ENCODE data around the gene FN3KRP. TPM values are rescaled to one million over a fixed set of nuclear protein-coding genes. Genes with fewer than 3 reads are reported as not detected.
"Not testable (repeated sequence)": the region's sequence is repeated elsewhere in the genome, so short reads cannot be mapped to it uniquely, and the experiment has no call there.

FN3KRP gene
- total RNA-seq, 1 donor from 2014 or later = 10.6 TPM

DNA sequence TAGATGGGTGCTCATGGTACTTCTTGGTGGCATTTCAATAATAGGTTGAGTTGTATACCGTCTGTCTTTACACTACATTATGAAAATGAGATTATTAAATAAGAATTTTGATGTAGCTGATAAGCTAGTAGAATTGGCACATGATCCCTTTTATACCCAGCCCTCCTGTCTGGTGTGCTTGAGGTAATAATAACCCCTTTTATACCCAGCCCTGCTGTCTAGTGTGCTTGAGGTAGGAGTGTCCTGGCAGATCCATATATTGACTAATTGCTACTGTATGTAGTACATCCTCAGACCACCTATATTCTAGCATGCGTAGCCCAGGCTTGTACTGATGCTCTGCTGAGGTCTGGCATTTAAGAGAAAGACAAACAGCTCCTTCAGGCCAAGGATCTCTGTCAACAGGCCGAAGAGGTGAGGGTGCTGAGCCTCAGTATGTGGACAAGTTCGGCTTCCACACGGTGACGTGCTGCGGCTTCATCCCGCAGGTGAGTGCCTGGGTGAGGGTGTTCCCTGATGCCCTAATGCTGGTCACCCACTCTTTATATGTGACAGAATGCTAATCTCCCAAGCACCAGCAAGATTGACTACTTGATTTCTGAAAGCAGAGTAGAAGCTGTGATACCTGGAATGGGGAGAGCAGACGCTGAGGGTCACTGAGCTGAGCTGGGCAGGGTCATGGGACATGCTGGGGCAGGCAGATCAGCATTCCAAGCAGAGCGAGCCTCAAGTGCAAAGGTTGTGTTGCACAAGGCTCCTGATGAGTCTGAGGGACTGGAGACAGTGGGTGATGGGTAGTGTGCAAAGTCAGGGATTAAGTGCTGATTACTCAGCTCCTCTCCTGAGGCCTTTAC is 24.6 kb downstream of the FN3KRP start:
- H3K4me1 ChIP-seq = peaks cover 15% of the 10 kb centered on the region
- no peak for DNase-seq (ENCODE audit: extremely low spot score in 2 of 2)
- no peak overlapping the region for H3K27ac ChIP-seq
- H3K9me3 ChIP-seq = no peaks in the 10 kb centered on the region
- TF ChIP-seq POLR2A (IDR thresholded peaks at IDR 0.05) (no peak), POLR2AphosphoS5 (IDR thresholded peaks at IDR 0.05; ENCODE audit: insufficient read depth in 1 of 2, low read depth in 1 of 2) (no peak)
- TF ChIP-seq, protein P1, sequence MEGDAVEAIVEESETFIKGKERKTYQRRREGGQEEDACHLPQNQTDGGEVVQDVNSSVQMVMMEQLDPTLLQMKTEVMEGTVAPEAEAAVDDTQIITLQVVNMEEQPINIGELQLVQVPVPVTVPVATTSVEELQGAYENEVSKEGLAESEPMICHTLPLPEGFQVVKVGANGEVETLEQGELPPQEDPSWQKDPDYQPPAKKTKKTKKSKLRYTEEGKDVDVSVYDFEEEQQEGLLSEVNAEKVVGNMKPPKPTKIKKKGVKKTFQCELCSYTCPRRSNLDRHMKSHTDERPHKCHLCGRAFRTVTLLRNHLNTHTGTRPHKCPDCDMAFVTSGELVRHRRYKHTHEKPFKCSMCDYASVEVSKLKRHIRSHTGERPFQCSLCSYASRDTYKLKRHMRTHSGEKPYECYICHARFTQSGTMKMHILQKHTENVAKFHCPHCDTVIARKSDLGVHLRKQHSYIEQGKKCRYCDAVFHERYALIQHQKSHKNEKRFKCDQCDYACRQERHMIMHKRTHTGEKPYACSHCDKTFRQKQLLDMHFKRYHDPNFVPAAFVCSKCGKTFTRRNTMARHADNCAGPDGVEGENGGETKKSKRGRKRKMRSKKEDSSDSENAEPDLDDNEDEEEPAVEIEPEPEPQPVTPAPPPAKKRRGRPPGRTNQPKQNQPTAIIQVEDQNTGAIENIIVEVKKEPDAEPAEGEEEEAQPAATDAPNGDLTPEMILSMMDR (IDR thresholded peaks at IDR 0.05) = no peak
- intact Hi-C loops (cut with DNase I) = loop anchor here (5.0 kb wide), 1 partner anchor 89 kb away; no protein-coding TSS in a partner anchor
- no peak overlapping the region for H3K4me3 ChIP-seq
- no peaks in the 10 kb centered on the region for H3K27me3 ChIP-seq
- H3K36me3 ChIP-seq = peaks cover 0 to 34% of the 10 kb centered on the region in 2 donors

DNA sequence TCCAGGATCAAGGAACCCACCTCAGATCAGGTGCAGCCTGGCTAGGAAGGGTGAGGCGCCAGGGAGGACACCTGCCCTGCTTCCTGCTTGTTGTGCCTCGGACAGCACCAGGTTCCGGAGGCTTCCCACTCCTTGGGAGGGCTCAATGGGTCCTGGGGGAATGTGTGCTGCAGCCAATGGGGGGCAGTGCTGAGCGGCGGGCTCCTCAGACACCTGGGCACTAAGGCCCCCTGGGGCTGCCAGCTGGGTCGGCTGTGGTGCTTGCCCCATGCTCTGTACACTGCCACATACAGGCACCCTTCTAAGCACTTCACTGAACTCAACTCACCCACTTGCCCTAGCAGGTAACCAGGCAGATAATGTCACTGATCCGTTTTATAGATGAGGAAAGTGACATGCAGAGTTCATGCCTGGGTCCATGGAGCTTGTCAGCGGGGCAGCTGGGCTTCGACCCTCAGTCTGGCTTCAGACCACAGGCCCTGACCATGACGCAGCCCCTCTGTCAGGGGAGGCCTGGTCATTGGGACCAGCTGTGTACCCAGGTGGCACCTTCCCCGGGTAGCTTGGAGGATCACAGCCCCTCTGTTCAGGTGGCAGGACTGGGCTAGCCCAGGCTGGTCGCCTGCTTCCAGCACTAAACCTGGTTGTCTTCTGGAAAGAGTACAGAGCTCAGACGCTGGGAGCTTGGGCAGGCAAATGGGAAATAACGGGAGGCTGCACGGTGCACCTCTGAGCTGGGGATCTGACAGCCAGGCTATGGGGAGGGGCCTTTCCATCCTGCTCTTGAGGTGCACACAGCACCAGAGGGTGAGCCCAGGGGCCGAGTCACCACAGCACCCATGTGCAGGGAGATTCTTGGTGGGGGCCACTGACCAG is 27.1 kb downstream of the FN3KRP start:
- no peaks in the 10 kb centered on the region for H3K27me3 ChIP-seq
- no peak for TF ChIP-seq POLR2A (IDR thresholded peaks at IDR 0.05)
- TF ChIP-seq, protein P1 (IDR thresholded peaks at IDR 0.05) = no peak
- no peak for TF ChIP-seq POLR2AphosphoS5 (IDR thresholded peaks at IDR 0.05; ENCODE audit: insufficient read depth in 1 of 2, low read depth in 1 of 2)
- peaks cover 0 to 34% of the 10 kb centered on the region in 2 donors for H3K36me3 ChIP-seq
- no peak overlapping the region for H3K27ac ChIP-seq
- no peaks in the 10 kb centered on the region for H3K4me1 ChIP-seq
- H3K9me3 ChIP-seq = no peaks in the 10 kb centered on the region
- DNase-seq (ENCODE audit: extremely low spot score in 2 of 2) = no peak
- no peak overlapping the region for H3K4me3 ChIP-seq
- intact Hi-C loops (cut with DNase I) = loop anchor here (5.0 kb wide), 1 partner anchor 91 kb away; no protein-coding TSS in a partner anchor

DNA sequence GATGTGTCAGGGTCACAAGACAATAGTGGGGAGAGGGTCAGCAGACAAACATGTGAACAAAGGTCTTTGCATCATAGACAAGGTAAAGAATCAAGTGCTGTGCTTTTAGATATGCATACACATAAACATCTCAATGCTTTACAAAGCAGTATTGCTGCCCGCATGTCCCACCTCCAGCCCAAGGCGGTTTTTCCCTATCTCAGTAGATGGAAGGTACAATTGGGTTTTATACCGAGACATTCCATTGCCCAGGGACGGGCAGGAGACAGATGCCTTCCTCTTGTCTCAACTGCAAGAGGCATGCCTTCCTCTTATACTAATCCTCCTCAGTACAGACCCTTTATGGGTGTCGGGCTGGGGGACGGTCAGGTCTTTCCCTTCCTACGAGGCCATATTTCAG is 28.2 kb downstream of the FN3KRP start:
- H3K9me3 ChIP-seq, H3K27me3 ChIP-seq: not testable (repeated sequence)
- intact Hi-C loops (cut with DNase I) = loop anchor here (5.0 kb wide), 1 partner anchor 92 kb away; no protein-coding TSS in a partner anchor

DNA sequence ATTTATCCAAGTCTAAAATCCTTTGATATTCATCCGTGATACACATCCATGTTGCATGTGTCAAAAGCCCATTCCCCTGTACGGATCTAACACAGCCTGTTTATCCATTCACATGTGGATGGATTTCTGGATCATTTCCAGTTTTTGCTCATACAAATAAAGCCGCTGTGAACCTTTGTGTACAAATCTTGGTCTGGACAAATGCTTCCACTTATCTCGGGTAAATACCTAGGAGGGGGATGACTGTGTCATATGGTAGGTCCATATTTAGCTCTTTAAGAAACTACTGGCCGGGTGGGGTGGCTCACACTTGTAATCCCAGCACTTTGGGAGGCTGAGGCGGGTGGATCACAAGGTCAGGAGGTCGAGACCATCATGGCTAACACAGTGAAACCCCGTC is 29.0 kb downstream of the FN3KRP start:
- TF ChIP-seq POLR2AphosphoS5 (IDR thresholded peaks at IDR 0.05; ENCODE audit: insufficient read depth in 1 of 2, low read depth in 1 of 2) (no peak), POLR2A (IDR thresholded peaks at IDR 0.05) (no peak)
- TF ChIP-seq, protein P1 (IDR thresholded peaks at IDR 0.05) = no peak
- no peak overlapping the region for H3K4me3 ChIP-seq
- no peak overlapping the region for H3K27ac ChIP-seq
- no peaks in the 10 kb centered on the region for H3K27me3 ChIP-seq
- no peaks in the 10 kb centered on the region for H3K4me1 ChIP-seq
- DNase-seq (ENCODE audit: extremely low spot score in 2 of 2) = no peak
- no peaks in the 10 kb centered on the region for H3K9me3 ChIP-seq
- H3K36me3 ChIP-seq = peaks cover 0 to 25% of the 10 kb centered on the region in 2 donors
- intact Hi-C loops (cut with DNase I) = no loop called here

More for the DNA sequence above, 28.2 kb downstream of the FN3KRP start:
- H3K27ac ChIP-seq; H3K4me1 ChIP-seq; H3K4me3 ChIP-seq; DNase-seq (ENCODE audit: extremely low spot score in 2 of 2): not testable (repeated sequence)
- peaks cover 0 to 33% of the 10 kb centered on the region in 2 donors for H3K36me3 ChIP-seq

DNA sequence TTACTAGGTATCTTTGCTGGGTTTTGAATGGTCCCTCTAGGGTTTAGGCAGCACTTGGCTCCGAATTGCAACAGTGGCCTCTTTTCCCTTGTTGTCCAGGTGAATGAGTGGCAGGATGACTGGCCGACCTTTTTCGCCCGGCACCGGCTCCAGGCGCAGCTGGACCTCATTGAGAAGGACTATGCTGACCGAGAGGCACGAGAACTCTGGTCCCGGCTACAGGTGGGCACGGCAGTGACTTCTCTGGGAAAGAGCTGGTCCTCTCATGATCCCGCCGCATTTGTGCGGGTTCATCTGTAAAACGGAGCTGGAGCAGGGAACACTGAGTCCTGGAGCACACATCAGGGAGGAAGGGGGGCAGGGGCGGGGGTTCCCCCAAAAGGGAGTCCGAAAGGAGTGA is 32.2 kb downstream of the FN3KRP start:
- H3K4me1 ChIP-seq = peaks cover 13% of the 10 kb centered on the region
- intact Hi-C loops (cut with DNase I) = no loop called here
- no peak for DNase-seq (ENCODE audit: extremely low spot score in 2 of 2)
- H3K27me3 ChIP-seq = no peaks in the 10 kb centered on the region
- no peaks in the 10 kb centered on the region for H3K9me3 ChIP-seq
- no peak overlapping the region for H3K27ac ChIP-seq
- H3K4me3 ChIP-seq = no peak overlapping the region
- no peaks in the 10 kb centered on the region for H3K36me3 ChIP-seq
- TF ChIP-seq, protein P1 (IDR thresholded peaks at IDR 0.05) = no peak
- TF ChIP-seq POLR2A (IDR thresholded peaks at IDR 0.05) (no peak), POLR2AphosphoS5 (IDR thresholded peaks at IDR 0.05; ENCODE audit: insufficient read depth in 1 of 2, low read depth in 1 of 2) (no peak)
